Astrocyte (in vitro differentiated cells and primary cell): ENCODE data around the gene COP1.
"Not testable (repeated sequence)": the region's sequence is repeated elsewhere in the genome, so short reads cannot be mapped to it uniquely, and the experiment has no call there.

Experiments
- EZH2 ChIP-seq: IDR thresholded peaks from 2 replicates; pipeline ENCODE4 v1.6.1; 2012; ENCODE audit warnings: mild to moderate bottlenecking, low read length, inconsistent platforms; ENCODE audit not compliant: insufficient read depth
- TF ChIP-seq, protein P1 (sequence below): IDR thresholded peaks from 2 replicates; pipeline ENCODE4 v1.5.1; 2011; ENCODE audit warnings: low read depth, mild to moderate bottlenecking, inconsistent platforms, low read length, moderate library complexity; ENCODE audit not compliant: insufficient read depth

DNA sequence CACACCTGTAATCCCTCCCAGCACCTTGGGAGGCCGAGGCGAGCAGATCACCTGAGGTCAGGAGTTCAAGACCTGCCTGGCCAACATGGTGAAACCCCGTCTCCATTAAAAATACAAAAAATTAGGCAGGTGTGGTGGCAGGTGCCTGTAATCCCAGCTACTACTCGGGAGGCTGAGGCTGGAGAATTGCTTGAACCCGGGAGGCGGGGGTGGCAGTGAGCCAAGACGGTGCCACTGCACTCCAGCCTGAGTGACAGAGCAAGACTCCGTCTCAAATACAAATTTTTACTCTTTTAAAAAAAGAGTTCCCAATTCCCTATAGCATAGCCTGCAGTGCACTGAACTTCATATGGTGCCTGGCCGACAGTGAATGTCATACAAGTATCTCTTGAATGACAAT, 2.4 kb downstream of the COP1 start:
- TF ChIP-seq, protein P1, sequence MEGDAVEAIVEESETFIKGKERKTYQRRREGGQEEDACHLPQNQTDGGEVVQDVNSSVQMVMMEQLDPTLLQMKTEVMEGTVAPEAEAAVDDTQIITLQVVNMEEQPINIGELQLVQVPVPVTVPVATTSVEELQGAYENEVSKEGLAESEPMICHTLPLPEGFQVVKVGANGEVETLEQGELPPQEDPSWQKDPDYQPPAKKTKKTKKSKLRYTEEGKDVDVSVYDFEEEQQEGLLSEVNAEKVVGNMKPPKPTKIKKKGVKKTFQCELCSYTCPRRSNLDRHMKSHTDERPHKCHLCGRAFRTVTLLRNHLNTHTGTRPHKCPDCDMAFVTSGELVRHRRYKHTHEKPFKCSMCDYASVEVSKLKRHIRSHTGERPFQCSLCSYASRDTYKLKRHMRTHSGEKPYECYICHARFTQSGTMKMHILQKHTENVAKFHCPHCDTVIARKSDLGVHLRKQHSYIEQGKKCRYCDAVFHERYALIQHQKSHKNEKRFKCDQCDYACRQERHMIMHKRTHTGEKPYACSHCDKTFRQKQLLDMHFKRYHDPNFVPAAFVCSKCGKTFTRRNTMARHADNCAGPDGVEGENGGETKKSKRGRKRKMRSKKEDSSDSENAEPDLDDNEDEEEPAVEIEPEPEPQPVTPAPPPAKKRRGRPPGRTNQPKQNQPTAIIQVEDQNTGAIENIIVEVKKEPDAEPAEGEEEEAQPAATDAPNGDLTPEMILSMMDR, result not testable (repeated sequence)
- TF ChIP-seq EZH2, result not testable (repeated sequence)
